Esophagus (tissue), 2 donors: Measurements from ENCODE around the gene NDUFB2. TPM values are rescaled to one million over a fixed set of nuclear protein-coding genes. Genes with fewer than 3 reads are reported as not detected.
"Not testable (repeated sequence)": the region's sequence is repeated elsewhere in the genome, so short reads cannot be mapped to it uniquely, and the experiment has no call there.

Source experiments
- H3K27ac ChIP-seq, 2 donors: one replicate each; pipeline ENCODE4 v1.5.1; 2013; ENCODE audit warnings: low read depth in 2 of 2, mild to moderate bottlenecking in 2 of 2, inconsistent platforms in 1 of 2, low read length in 1 of 2, moderate library complexity in 1 of 2
- H3K27me3 ChIP-seq, 2 donors: one replicate each; pipeline ENCODE4 v1.6.1; 2013; ENCODE audit warnings: low read length in 2 of 2, control low read depth in 1 of 2, mild to moderate bottlenecking in 1 of 2; ENCODE audit not compliant: insufficient read depth in 2 of 2, control insufficient read depth in 1 of 2
- H3K36me3 ChIP-seq, 2 donors: one replicate each; pipeline ENCODE4 v1.6.1; 2013; ENCODE audit warnings: low read length in 1 of 2; ENCODE audit not compliant: control insufficient read depth in 2 of 2, insufficient read depth in 2 of 2
- H3K4me1 ChIP-seq, 2 donors: one replicate each; pipeline ENCODE4 v1.6.1; 2013; ENCODE audit warnings: low read length in 1 of 2; ENCODE audit not compliant: control insufficient read depth in 2 of 2, insufficient read depth in 2 of 2
- H3K4me3 ChIP-seq, 2 donors: one replicate each; pipeline ENCODE4 v1.5.1; 2013; ENCODE audit warnings: low read length in 2 of 2, mild to moderate bottlenecking in 2 of 2, low read depth in 1 of 2, moderate library complexity in 1 of 2
- H3K9me3 ChIP-seq, 2 donors: one replicate each; pipeline ENCODE4 v1.6.1; 2013; ENCODE audit warnings: mild to moderate bottlenecking in 2 of 2, low read depth in 1 of 2, low read length in 1 of 2, moderate library complexity in 1 of 2; ENCODE audit not compliant: control insufficient read depth in 2 of 2, insufficient read depth in 1 of 2
- WGBS, 2 donors: extraction: QIAGEN DNeasy Blood & Tissue Kit; methylation state at CpG; one replicate each; pipeline ENCODE4 v1.1.7; 2013; 5-methylcytosine and 5-hydroxymethylcytosine counted together
- polyA plus RNA-seq, 2 donors: library from polyadenylated mRNA; stranded (reverse); fragments of 200-250 nt; gene quantifications; one replicate each; pipeline ENCODE4 v1.2.3, GENCODE V29; 2013
- donor health status: healthy with polysubstance abuse.
- donor health status: Bipolar disorder and iron deficiency.

The NDUFB2 gene
- polyA plus RNA-seq, 2 donors, result 152 to 292 TPM

GRCh38 chr7:140723006-140723405 is 26.5 kb downstream of the NDUFB2 start:
- 86 to 87% methylated on average over 6 of the region's 6 CpGs for WGBS, 2 donors
- no peak overlapping the region for H3K27ac ChIP-seq
- no peak overlapping the region for H3K4me3 ChIP-seq
- H3K9me3 ChIP-seq, result no peaks in the 10 kb centered on the region
- no peaks in the 10 kb centered on the region for H3K27me3 ChIP-seq
- H3K36me3 ChIP-seq, result peaks cover 2 to 6% of the 10 kb centered on the region in 2 donors
- no peaks in the 10 kb centered on the region for H3K4me1 ChIP-seq

GRCh38 chr7:140723574-140723973 is 27.1 kb downstream of the NDUFB2 start:
- no peaks in the 10 kb centered on the region for H3K9me3 ChIP-seq
- no peak overlapping the region for H3K4me3 ChIP-seq
- 79 to 87% methylated on average over 3 of the region's 3 CpGs for WGBS, 2 donors
- H3K4me1 ChIP-seq, result no peaks in the 10 kb centered on the region
- no peak overlapping the region for H3K27ac ChIP-seq
- H3K36me3 ChIP-seq, result peaks cover 2 to 6% of the 10 kb centered on the region in 2 donors
- no peaks in the 10 kb centered on the region for H3K27me3 ChIP-seq

- WGBS, 2 donors, result 86 to 90% methylated on average over 1 of the region's 1 CpG
- no peak overlapping the region for H3K4me3 ChIP-seq
Observed at GRCh38 chr7:140724706-140725105, 28.2 kb downstream of the NDUFB2 start.

GRCh38 chr7:140726281-140726680 is 29.8 kb downstream of the NDUFB2 start:
- Histone ChIP-seq H3K36me3 (peaks cover 2 to 6% of the 10 kb centered on the region in 2 donors), H3K9me3 (no peaks in the 10 kb centered on the region), H3K27ac (no peak overlapping the region), H3K4me1 (no peaks in the 10 kb centered on the region), H3K27me3 (no peaks in the 10 kb centered on the region), H3K4me3 (no peak overlapping the region)
- WGBS, 2 donors, result 77 to 84% methylated on average over 2 of the region's 2 CpGs

More at GRCh38 chr7:140724706-140725105, 28.2 kb downstream of the NDUFB2 start:
- no peaks in the 10 kb centered on the region for H3K9me3 ChIP-seq
- peaks cover 2 to 6% of the 10 kb centered on the region in 2 donors for H3K36me3 ChIP-seq
- no peak overlapping the region for H3K27ac ChIP-seq
- H3K4me1 ChIP-seq, result no peaks in the 10 kb centered on the region
- no peaks in the 10 kb centered on the region for H3K27me3 ChIP-seq

GRCh38 chr7:140732416-140732815 is 35.9 kb downstream of the NDUFB2 start:
- no peak overlapping the region for H3K4me3 ChIP-seq
- H3K4me1 ChIP-seq, result no peaks in the 10 kb centered on the region
- H3K27me3 ChIP-seq, result no peaks in the 10 kb centered on the region
- no peak overlapping the region for H3K27ac ChIP-seq
- H3K36me3 ChIP-seq, result no peaks in the 10 kb centered on the region
- 86 to 87% methylated on average over 2 of the region's 2 CpGs for WGBS, 2 donors
- no peaks in the 10 kb centered on the region for H3K9me3 ChIP-seq

GRCh38 chr7:140734096-140734495 is 37.6 kb downstream of the NDUFB2 start:
- Histone ChIP-seq H3K27me3 (no peaks in the 10 kb centered on the region), H3K27ac (no peak overlapping the region)
- WGBS, 2 donors, result 62 to 75% methylated on average over 2 of the region's 2 CpGs

GRCh38 chr7:140734729-140735128 is 38.2 kb downstream of the NDUFB2 start:
- Histone ChIP-seq H3K4me1 (no peaks in the 10 kb centered on the region), H3K36me3 (no peaks in the 10 kb centered on the region), H3K4me3 (no peak overlapping the region), H3K27me3 (no peaks in the 10 kb centered on the region), H3K27ac (no peak overlapping the region), H3K9me3 (no peaks in the 10 kb centered on the region)
- 91 to 94% methylated on average over 2 of the region's 2 CpGs for WGBS, 2 donors

More at GRCh38 chr7:140734096-140734495, 37.6 kb downstream of the NDUFB2 start:
- H3K4me1 ChIP-seq, result no peaks in the 10 kb centered on the region
- no peaks in the 10 kb centered on the region for H3K36me3 ChIP-seq
- H3K9me3 ChIP-seq, result no peaks in the 10 kb centered on the region
- no peak overlapping the region for H3K4me3 ChIP-seq

- H3K4me3 ChIP-seq, result no peak overlapping the region
- no peaks in the 10 kb centered on the region for H3K9me3 ChIP-seq
- no peaks in the 10 kb centered on the region for H3K27me3 ChIP-seq
- H3K27ac ChIP-seq, result no peak overlapping the region
- H3K4me1 ChIP-seq, result no peaks in the 10 kb centered on the region
- H3K36me3 ChIP-seq, result no peaks in the 10 kb centered on the region
Observed at GRCh38 chr7:140738280-140738679, 41.8 kb downstream of the NDUFB2 start.

GRCh38 chr7:140743255-140743654 is 46.7 kb downstream of the NDUFB2 start:
- not testable (repeated sequence) for H3K36me3 ChIP-seq

GRCh38 chr7:140744005-140744404 is 47.5 kb downstream of the NDUFB2 start:
- no peaks in the 10 kb centered on the region for H3K4me1 ChIP-seq
- H3K27me3 ChIP-seq, result no peaks in the 10 kb centered on the region
- H3K4me3 ChIP-seq, result no peak overlapping the region
- no peaks in the 10 kb centered on the region for H3K9me3 ChIP-seq
- H3K27ac ChIP-seq, result no peak overlapping the region
- no peaks in the 10 kb centered on the region for H3K36me3 ChIP-seq
- WGBS, 2 donors, result 84 to 85% methylated on average over 2 of the region's 2 CpGs

More at GRCh38 chr7:140743255-140743654, 46.7 kb downstream of the NDUFB2 start:
- not testable (repeated sequence) for H3K4me1 ChIP-seq, H3K27ac ChIP-seq, H3K27me3 ChIP-seq, H3K9me3 ChIP-seq, H3K4me3 ChIP-seq
- 93 to 97% methylated on average over 2 of the region's 4 CpGs for WGBS, 2 donors
